GM23338 (cell line): ENCODE measurements around the gene HORMAD2. TPM values are rescaled to one million over a fixed set of nuclear protein-coding genes. Genes with fewer than 3 reads are reported as not detected.
"Not testable (repeated sequence)": the region's sequence is repeated elsewhere in the genome, so short reads cannot be mapped to it uniquely, and the experiment has no call there.

ENCODE experiments used
- ATAC-seq: fragments of 200-7000 bp; cut with Tn5 transposase; 3 replicates; pipeline ENCODE4 v1.9.1; 2020
- DNase-seq: peaks from one replicate; pipeline ENCODE4 v3.0.0-alpha.2; 2015; ENCODE audit warnings: low spot score
- H2AFZ ChIP-seq: fragments of 200-600 bp; sonication (generic); 2 replicates; pipeline ENCODE4 v1.8.0; 2016; ENCODE audit warnings: antibody characterized with exemption, mild to moderate bottlenecking, moderate library complexity
- H3F3A ChIP-seq: fragments of 200-600 bp; sonication (generic); replicated peaks from 2 replicates; pipeline ENCODE4 v1.8.0; 2017; ENCODE audit warnings: antibody characterized with exemption, mixed run types, low read depth
- H3K27ac ChIP-seq: fragments of 200-600 bp; sonication (generic); 2 replicates; pipeline ENCODE4 v1.6.1; 2016; ENCODE audit warnings: low read depth
- H3K27me3 ChIP-seq: fragments of 200-600 bp; sonication (generic); 2 replicates; pipeline ENCODE4 v1.8.0; 2016; ENCODE audit warnings: mild to moderate bottlenecking, mixed run types, moderate library complexity; ENCODE audit not compliant: insufficient read depth
- H3K36me3 ChIP-seq: fragments of 200-600 bp; sonication (generic); 2 replicates; pipeline ENCODE4 v1.8.0; 2016; ENCODE audit warnings: mild to moderate bottlenecking; ENCODE audit not compliant: insufficient read depth
- H3K4me1 ChIP-seq: fragments of 200-600 bp; sonication (generic); 2 replicates; pipeline ENCODE4 v1.8.0; 2016; ENCODE audit warnings: mild to moderate bottlenecking, moderate library complexity; ENCODE audit not compliant: insufficient read depth
- H3K4me2 ChIP-seq: fragments of 200-600 bp; sonication (generic); 2 replicates; pipeline ENCODE4 v1.7.1; 2017; ENCODE audit warnings: mixed run types
- H3K4me3 ChIP-seq: fragments of 200-600 bp; sonication (generic); 2 replicates; pipeline ENCODE4 v1.6.1; 2016; ENCODE audit warnings: mixed run types
- H3K79me2 ChIP-seq: fragments of 200-600 bp; sonication (generic); replicated peaks from 2 replicates; pipeline ENCODE4 v1.8.0; 2017; ENCODE audit warnings: mild to moderate bottlenecking; ENCODE audit not compliant: insufficient read depth
- H3K9me2 ChIP-seq: fragments of 200-600 bp; sonication (generic); 2 replicates; pipeline ENCODE4 v1.8.0; 2017; ENCODE audit not compliant: insufficient read depth
- H4K20me1 ChIP-seq: fragments of 200-600 bp; sonication (generic); replicated peaks from 2 replicates; pipeline ENCODE4 v1.8.0; 2017; ENCODE audit warnings: mild to moderate bottlenecking; ENCODE audit not compliant: insufficient read depth
- H3K27ac Mint-ChIP-seq: 2 replicates; pipeline ENCODE4 v1.8.0; 2020; ENCODE audit warnings: inconsistent platforms, mild to moderate bottlenecking, moderate library complexity, mixed read lengths
- H3K27me3 Mint-ChIP-seq: 3 replicates; pipeline ENCODE4 v1.8.0; 2022; ENCODE audit warnings: low read depth, mild to moderate bottlenecking, moderate library complexity, mixed read lengths, inconsistent platforms; ENCODE audit not compliant: insufficient read depth, poor library complexity
- H3K36me3 Mint-ChIP-seq: 3 replicates; pipeline ENCODE4 v1.8.0; 2021; ENCODE audit warnings: low read depth, mild to moderate bottlenecking, inconsistent platforms, moderate library complexity, mixed read lengths
- H3K4me1 Mint-ChIP-seq: 3 replicates; pipeline ENCODE4 v1.8.0; 2020; ENCODE audit warnings: mild to moderate bottlenecking, inconsistent platforms, mixed read lengths
- H3K4me3 Mint-ChIP-seq: 3 replicates; pipeline ENCODE4 v1.8.0; 2021; ENCODE audit warnings: moderate library complexity, mild to moderate bottlenecking, inconsistent platforms, mixed read lengths
- H3K9me3 Mint-ChIP-seq: 3 replicates; pipeline ENCODE4 v1.8.0; 2020; ENCODE audit warnings: moderate library complexity, mild to moderate bottlenecking, inconsistent platforms, mixed read lengths
- CREB1 ChIP-seq: fragments of 250-450 bp; sonication (Bioruptor Pico); IDR thresholded peaks from 2 replicates; pipeline ENCODE4 v1.5.0; 2020; ENCODE audit warnings: low read depth, mild to moderate bottlenecking, moderate library complexity
- CTCF ChIP-seq, 2 experiments: fragments of 200-600 bp in 1 of 2; sonication (generic) in 1 of 2; conservative IDR thresholded peaks; 2 replicates each; pipeline versions ENCODE4 v1.5.1 to v1.6.1; 2016 to 2017; ENCODE audit warnings: antibody characterized with exemption in 2 of 2, low read depth in 2 of 2, mild to moderate bottlenecking in 2 of 2, moderate library complexity in 1 of 2
- STAT1 ChIP-seq: IDR thresholded peaks from one replicate; pipeline ENCODE4 v1.6.1; 2016; ENCODE audit warnings: antibody characterized with exemption; ENCODE audit not compliant: unreplicated experiment
- polyA plus RNA-seq: library from polyadenylated mRNA; unstranded; fragments of >200 nt; fragmentation: Nextera tagmentation; extraction: Ambion mirVana; gene quantifications from 2 replicates; pipeline ENCODE4 v1.2.1, GENCODE V29; 2016
- total RNA-seq: library from RNA; depleted of rRNA; stranded (reverse); fragments of >200 nt; shearing (Covaris generic); gene quantifications from 2 replicates; pipeline ENCODE4 v1.2.3, GENCODE V29; 2014

HORMAD2 gene
- total and polyA plus RNA-seq, 2 experiments from 2014 or later, result 0.40 TPM; not detected in 1

DNA sequence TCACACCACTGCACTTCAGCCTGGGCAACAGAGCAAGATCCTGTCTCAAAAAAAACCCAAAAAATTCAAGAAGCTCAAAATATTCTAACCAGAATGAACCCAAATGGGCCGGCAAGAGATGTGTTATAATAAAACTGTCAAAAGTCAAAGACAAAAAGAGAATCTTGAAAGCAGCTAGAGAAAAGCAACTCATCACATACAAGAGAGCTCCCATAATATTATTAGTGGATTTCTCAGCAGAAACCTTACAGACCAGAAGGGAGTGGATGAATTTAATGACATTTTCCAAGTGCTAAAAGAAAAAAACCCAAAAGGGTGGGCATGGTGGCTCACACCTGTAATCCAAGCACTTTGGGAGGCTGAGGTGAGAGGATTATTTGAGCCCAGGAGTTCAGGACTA, 22.9 kb upstream of the HORMAD2 start (continued):
- TF ChIP-seq CREB1 (CRISPR knock-in tag), result no peak

DNA sequence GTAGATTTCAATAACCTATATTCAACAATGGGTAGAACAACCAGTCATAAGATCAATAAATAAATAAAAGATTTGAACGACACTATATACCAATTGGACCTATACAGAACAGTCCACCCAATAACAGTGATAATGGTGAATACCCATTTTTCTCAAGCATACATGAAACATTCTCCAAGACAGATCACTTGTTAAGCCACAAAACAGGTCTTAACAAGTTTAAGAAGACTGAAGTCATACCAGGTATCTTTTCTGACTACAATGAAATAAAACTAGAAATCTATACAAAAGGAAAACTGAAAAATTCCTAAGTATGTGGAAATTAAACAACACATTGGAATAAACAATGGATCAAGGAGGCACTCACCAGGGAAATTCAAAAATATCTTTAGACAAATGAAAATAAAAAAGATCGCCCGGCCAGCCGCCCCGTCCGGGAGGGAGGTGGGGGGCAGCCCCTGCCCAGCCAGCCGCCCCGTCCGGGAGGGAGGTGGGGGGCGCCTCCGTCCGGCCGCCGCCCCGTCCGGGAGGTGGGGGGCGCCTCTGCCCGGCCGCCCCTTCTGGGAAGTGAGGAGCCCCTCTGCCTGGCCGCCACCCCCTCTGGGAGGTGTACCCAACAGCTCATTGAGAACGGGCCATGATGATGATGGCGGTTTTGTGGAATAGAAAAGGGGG, 20.8 kb upstream of the HORMAD2 start:
- not testable (repeated sequence) for H3K27me3 ChIP-seq, H3K27me3 Mint-ChIP-seq, H3K79me2 ChIP-seq, H3K4me3 Mint-ChIP-seq, H3K27ac Mint-ChIP-seq, H3K9me2 ChIP-seq, H3F3A ChIP-seq, ATAC-seq, H3K36me3 Mint-ChIP-seq, H4K20me1 ChIP-seq, DNase-seq, H3K4me1 ChIP-seq, H3K4me1 Mint-ChIP-seq, H3K4me3 ChIP-seq, H3K4me2 ChIP-seq, H2AFZ ChIP-seq, H3K27ac ChIP-seq, H3K36me3 ChIP-seq
- H3K9me3 Mint-ChIP-seq, result peaks cover 24% of the 10 kb centered on the region

DNA sequence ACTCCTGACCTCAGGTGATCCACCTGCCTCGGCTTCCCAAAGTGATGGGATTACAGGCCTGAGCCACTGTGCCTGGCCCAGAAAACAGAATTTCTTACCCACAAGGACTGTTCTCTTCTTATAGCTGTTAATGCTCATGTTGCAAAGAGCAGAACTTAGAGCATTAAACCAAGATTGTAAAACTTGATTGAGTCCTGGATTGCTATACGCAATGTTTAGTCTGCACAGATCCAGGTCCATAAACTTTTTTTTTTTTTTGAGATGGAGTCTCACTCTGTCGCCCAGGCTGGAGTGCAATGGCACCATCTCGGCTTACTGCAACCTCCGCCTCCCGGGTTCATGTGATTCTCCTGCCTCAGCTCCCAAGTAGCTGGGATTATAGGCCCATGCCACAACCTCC, 19.2 kb upstream of the HORMAD2 start:
- not testable (repeated sequence) for H4K20me1 ChIP-seq, H3K4me2 ChIP-seq, H3K27ac ChIP-seq, H3K4me1 ChIP-seq, H3K4me1 Mint-ChIP-seq, H3F3A ChIP-seq, ATAC-seq, H3K27ac Mint-ChIP-seq, H3K27me3 Mint-ChIP-seq, DNase-seq, H3K4me3 ChIP-seq, H2AFZ ChIP-seq, H3K79me2 ChIP-seq, H3K27me3 ChIP-seq, H3K4me3 Mint-ChIP-seq, H3K9me2 ChIP-seq, H3K36me3 Mint-ChIP-seq, H3K36me3 ChIP-seq
- peaks cover 36% of the 10 kb centered on the region for H3K9me3 Mint-ChIP-seq

DNA sequence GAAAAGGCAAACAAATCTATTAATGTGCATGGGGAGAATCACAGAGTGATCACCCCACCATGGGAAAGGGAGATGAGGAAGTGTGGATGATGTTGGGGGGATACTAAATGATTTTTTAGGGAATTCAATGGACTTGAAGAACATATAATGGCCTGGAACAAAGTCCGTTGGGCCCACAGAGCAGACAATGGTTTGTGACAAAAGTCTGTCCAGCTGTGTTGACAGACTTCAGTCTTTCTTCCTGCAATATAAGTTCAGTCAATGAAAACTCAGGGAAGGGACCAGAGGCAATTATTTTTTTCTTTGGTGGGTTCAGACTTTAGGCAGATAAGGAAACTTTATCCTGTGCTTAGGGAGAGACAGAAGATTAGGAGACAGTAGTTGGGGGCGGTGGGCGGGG, 18.0 kb upstream of the HORMAD2 start:
- peaks cover 33% of the 10 kb centered on the region for H3K9me3 Mint-ChIP-seq
- no peak overlapping the region for H3K27ac ChIP-seq
- H3K27me3 Mint-ChIP-seq, result no peaks in the 10 kb centered on the region
- no peaks in the 10 kb centered on the region for H3K79me2 ChIP-seq
- H3K4me1 ChIP-seq, result no peaks in the 10 kb centered on the region
- no peak for ATAC-seq
- no peak overlapping the region for H3K27ac Mint-ChIP-seq
- H3K27me3 ChIP-seq, result no peaks in the 10 kb centered on the region
- no peaks in the 10 kb centered on the region for H3K36me3 ChIP-seq
- peaks cover 3% of the 10 kb centered on the region; the same call in 1 of the 3 replicates for H3K36me3 Mint-ChIP-seq
- no peaks in the 10 kb centered on the region for H3F3A ChIP-seq
- H3K4me3 ChIP-seq, result no peak overlapping the region
- TF ChIP-seq STAT1 (no peak), CTCF (conservative IDR thresholded peaks at IDR 0.05; ENCODE audit: low read depth in 2 of 2) (no peak)
- no peaks in the 10 kb centered on the region for H3K4me1 Mint-ChIP-seq
- no peak overlapping the region for H2AFZ ChIP-seq
- no peak for DNase-seq
- H3K4me3 Mint-ChIP-seq, result no peak overlapping the region
- H3K9me2 ChIP-seq, result no peaks in the 10 kb centered on the region
- no peak overlapping the region for H3K4me2 ChIP-seq
- no peaks in the 10 kb centered on the region for H4K20me1 ChIP-seq
